ENCODE results near the gene PTBP3.
"Not testable (repeated sequence)": the region's sequence is repeated elsewhere in the genome, so short reads cannot be mapped to it uniquely, and the experiment has no call there.

PTBP3 gene

GRCh38 chr9:112194969-112195431, 138.4 kb downstream of the PTBP3 start:
- DNase-seq = no peak

GRCh38 chr9:112193572-112194288, 139.7 kb downstream of the PTBP3 start:
- no peak for DNase-seq

- DNase-seq = not testable (repeated sequence)
These were observed 143.1 kb downstream of the PTBP3 start for GRCh38 chr9:112190320-112190719.

GRCh38 chr9:112188884-112189283, 144.5 kb downstream of the PTBP3 start:
- DNase-seq = no peak

GRCh38 chr9:112187404-112187803, 146.0 kb downstream of the PTBP3 start:
- no peak for DNase-seq

- DNase-seq = no peak
These were observed 146.7 kb downstream of the PTBP3 start for GRCh38 chr9:112186695-112187094.

GRCh38 chr9:112184946-112185345, 148.5 kb downstream of the PTBP3 start:
- DNase-seq = no peak

- DNase-seq = no peak
These were observed 149.2 kb downstream of the PTBP3 start for GRCh38 chr9:112184221-112184620.

GRCh38 chr9:112180387-112180881, 153.0 kb downstream of the PTBP3 start:
- DNase-seq = no peak

GRCh38 chr9:112179816-112180215, 153.6 kb downstream of the PTBP3 start:
- DNase-seq = peak; percentile 43

GRCh38 chr9:112176524-112176923, 156.9 kb downstream of the PTBP3 start:
- DNase-seq = no peak

GRCh38 chr9:112175796-112176315, 157.6 kb downstream of the PTBP3 start:
- no peak for DNase-seq

GRCh38 chr9:112174965-112175795, 158.2 kb downstream of the PTBP3 start, which contains the start of gene SUSD1:
TSS of gene SUSD1 (minus strand) at chr9:112175297. CDS start at chr9:112175235, 62 bp downstream.
- peak; percentile 15 for DNase-seq

- DNase-seq = peak; percentile 71
These were observed 159.0 kb downstream of the PTBP3 start for GRCh38 chr9:112174222-112174964.

- DNase-seq = no peak
These were observed 159.8 kb downstream of the PTBP3 start for GRCh38 chr9:112173489-112174221.

GRCh38 chr9:112170968-112171367, 162.5 kb downstream of the PTBP3 start:
- no peak for DNase-seq

GRCh38 chr9:112170235-112170634, 163.2 kb downstream of the PTBP3 start:
- DNase-seq = no peak

- DNase-seq = no peak
These were observed 164.1 kb downstream of the PTBP3 start for GRCh38 chr9:112169368-112169767.

GRCh38 chr9:112168197-112168596, 165.2 kb downstream of the PTBP3 start:
- no peak for DNase-seq

All from NCI-H2171 treated with DMSO at 0.1 percent for 48 hours (cell line).